SK-N-SH treated with all-trans-retinoic acid at 6 μM for 48 hours (cell line): Measurements from ENCODE around the gene FYCO1.

Experiments
- CREB5 ChIP-seq: fragments of 250-450 bp; sonication (Bioruptor Pico); IDR thresholded peaks from 2 replicates; pipeline ENCODE4 v1.5.1; 2020; ENCODE audit warnings: low read depth, mild to moderate bottlenecking, moderate library complexity
- POU6F1 ChIP-seq: fragments of 250-450 bp; sonication (Bioruptor Pico); IDR thresholded peaks from 2 replicates; pipeline ENCODE4 v1.8.0; 2021; ENCODE audit warnings: low read depth, mild to moderate bottlenecking, moderate library complexity, borderline replicate concordance
- RARB ChIP-seq: fragments of 250-450 bp; sonication (Bioruptor Pico); IDR thresholded peaks from 2 replicates; pipeline ENCODE4 v1.8.0; 2021; ENCODE audit warnings: mild to moderate bottlenecking, moderate library complexity
- SNAI2 ChIP-seq: fragments of 250-450 bp; sonication (Bioruptor Pico); IDR thresholded peaks from 2 replicates; pipeline ENCODE4 v1.5.0; 2020; ENCODE audit warnings: mild to moderate bottlenecking, moderate library complexity
- ZNF8 ChIP-seq: fragments of 450-650 bp; formaldehyde crosslinking; IDR thresholded peaks from 2 replicates; pipeline ENCODE4 v1.5.0; 2020; ENCODE audit warnings: mild to moderate bottlenecking, moderate library complexity

DNA sequence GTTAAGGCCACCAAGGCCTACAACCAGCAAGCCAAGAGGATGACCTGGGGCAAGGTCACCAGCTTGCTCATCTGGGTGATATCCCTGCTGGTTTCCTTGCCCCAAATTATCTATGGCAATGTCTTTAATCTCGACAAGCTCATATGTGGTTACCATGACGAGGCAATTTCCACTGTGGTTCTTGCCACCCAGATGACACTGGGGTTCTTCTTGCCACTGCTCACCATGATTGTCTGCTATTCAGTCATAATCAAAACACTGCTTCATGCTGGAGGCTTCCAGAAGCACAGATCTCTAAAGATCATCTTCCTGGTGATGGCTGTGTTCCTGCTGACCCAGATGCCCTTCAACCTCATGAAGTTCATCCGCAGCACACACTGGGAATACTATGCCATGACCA, 48.7 kb downstream of the FYCO1 start:
- no peak for TF ChIP-seq RARB (CRISPR knock-in tag)
- no peak for TF ChIP-seq POU6F1 (CRISPR knock-in tag)
- no peak for TF ChIP-seq ZNF8
- TF ChIP-seq SNAI2, result no peak
- no peak for TF ChIP-seq CREB5 (CRISPR knock-in tag)
